ENCODE measurements around the gene ASAP2.

ASAP2 gene

GRCh38 chr2:9236867-9237266, 30.3 kb downstream of the ASAP2 start:
- no peak overlapping the region for H3K4me3 ChIP-seq (ENCODE audit: low read depth, low read length)
- TF ChIP-seq CTCF (IDR thresholded peaks at IDR 0.05; ENCODE audit: borderline replicate concordance, insufficient read depth, low read depth, low read length): no peak

- no peak for TF ChIP-seq CTCF (IDR thresholded peaks at IDR 0.05; ENCODE audit: borderline replicate concordance, insufficient read depth, low read depth, low read length)
- no peak overlapping the region for H3K4me3 ChIP-seq (ENCODE audit: low read depth, low read length)
Observed at GRCh38 chr2:9237831-9238230, 31.2 kb downstream of the ASAP2 start.

GRCh38 chr2:9238591-9239326, 32.1 kb downstream of the ASAP2 start:
- H3K4me3 ChIP-seq (ENCODE audit: low read depth, low read length): no peak overlapping the region
- TF ChIP-seq CTCF (IDR thresholded peaks at IDR 0.05; ENCODE audit: borderline replicate concordance, insufficient read depth, low read depth, low read length): no peak

GRCh38 chr2:9239616-9240015, 33.0 kb downstream of the ASAP2 start:
- H3K4me3 ChIP-seq (ENCODE audit: low read depth, low read length): no peak overlapping the region
- TF ChIP-seq CTCF (IDR thresholded peaks at IDR 0.05; ENCODE audit: borderline replicate concordance, insufficient read depth, low read depth, low read length): no peak

- H3K4me3 ChIP-seq (ENCODE audit: low read depth, low read length): no peak overlapping the region
Observed at GRCh38 chr2:9240745-9241144, 34.1 kb downstream of the ASAP2 start.

GRCh38 chr2:9241233-9241632, 34.6 kb downstream of the ASAP2 start:
- no peak overlapping the region for H3K4me3 ChIP-seq (ENCODE audit: low read depth, low read length)
- no peak for TF ChIP-seq CTCF (IDR thresholded peaks at IDR 0.05; ENCODE audit: borderline replicate concordance, insufficient read depth, low read depth, low read length)

More at GRCh38 chr2:9240745-9241144, 34.1 kb downstream of the ASAP2 start:
- no peak for TF ChIP-seq CTCF (IDR thresholded peaks at IDR 0.05; ENCODE audit: borderline replicate concordance, insufficient read depth, low read depth, low read length)

- no peak overlapping the region for H3K4me3 ChIP-seq (ENCODE audit: low read depth, low read length)
- no peak for TF ChIP-seq CTCF (IDR thresholded peaks at IDR 0.05; ENCODE audit: borderline replicate concordance, insufficient read depth, low read depth, low read length)
Observed at GRCh38 chr2:9243357-9243756, 36.7 kb downstream of the ASAP2 start.

All from GM12875 (cell line).